IMR-90 (cell line): ENCODE data around the gene SRPK3. TPM values are rescaled to one million over a fixed set of nuclear protein-coding genes. Genes with fewer than 3 reads are reported as not detected.

Experiments
- ATAC-seq: fragments of 200-7000 bp; cut with Tn5 transposase; 2 replicates; pipeline ENCODE4 v1.9.1; 2020; ENCODE audit warnings: low read depth, mild to moderate bottlenecking, moderate library complexity
- BruUV-seq: library from RNA; stranded (reverse); fragments of 400-500 nt; replicated peaks from 2 replicates; lab custom pipeline; 2021; lab: Mats Ljungman, UMichigan
- CTCF ChIA-PET: fragments of 300-600 bp; formaldehyde crosslinking; extraction: SDS; loops from one replicate; lab custom pipeline; 2021; ENCODE audit warnings: antibody characterized with exemption; lab: Yijun Ruan, JAX
- POLR2A ChIA-PET: fragments of 300-600 bp; sonication (Branson Sonifier 250); formaldehyde crosslinking; loops from one replicate; lab custom pipeline; 2022; ENCODE audit warnings: antibody characterized with exemption; ENCODE audit not compliant: unreplicated experiment; lab: Charles Lee
- DNase-seq: peaks from one replicate; pipeline ENCODE4 v3.0.0; 2013
- H2AFZ ChIP-seq: replicated peaks from 2 replicates; pipeline ENCODE3; 2013; ENCODE audit warnings: low read length, mild to moderate bottlenecking; ENCODE audit not compliant: poor library complexity
- H2AK5ac ChIP-seq: 2 replicates; pipeline ENCODE4 v1.6.1; 2013; ENCODE audit warnings: low read depth, low read length, inconsistent platforms
- H2AK9ac ChIP-seq: replicated peaks from 2 replicates; pipeline ENCODE3; 2013; ENCODE audit warnings: mild to moderate bottlenecking, low read depth, low read length, moderate library complexity; ENCODE audit not compliant: poor library complexity
- H2BK120ac ChIP-seq: 2 replicates; pipeline ENCODE4 v1.6.1; 2013; ENCODE audit warnings: low read depth, low read length, inconsistent platforms
- H2BK15ac ChIP-seq: 3 replicates; pipeline ENCODE4 v1.6.1; 2013; ENCODE audit warnings: low read depth, low read length, inconsistent platforms
- H2BK20ac ChIP-seq: 2 replicates; pipeline ENCODE4 v1.6.1; 2013; ENCODE audit warnings: low read depth, mild to moderate bottlenecking, inconsistent platforms, low read length, moderate library complexity
- H2BK5ac ChIP-seq: 2 replicates; pipeline ENCODE4 v1.6.1; 2013; ENCODE audit warnings: mild to moderate bottlenecking, low read depth, low read length, inconsistent platforms; ENCODE audit not compliant: poor library complexity, severe bottlenecking
- H3K14ac ChIP-seq: replicated peaks from 2 replicates; pipeline ENCODE4 v1.6.1; 2013; ENCODE audit warnings: low read depth, low read length, inconsistent platforms
- H3K18ac ChIP-seq: 2 replicates; pipeline ENCODE4 v1.6.1; 2013; ENCODE audit warnings: low read depth, low read length, control low read depth
- H3K23ac ChIP-seq: 2 replicates; pipeline ENCODE4 v1.6.1; 2013; ENCODE audit warnings: low read depth, low read length, inconsistent platforms
- H3K27ac ChIP-seq: 2 replicates; pipeline ENCODE4 v1.5.1; 2013; ENCODE audit warnings: mild to moderate bottlenecking, control low read depth, low read length; ENCODE audit not compliant: insufficient read depth
- H3K27me3 ChIP-seq: 2 replicates; pipeline ENCODE4 v1.6.1; 2013; ENCODE audit warnings: low read length; ENCODE audit not compliant: control insufficient read depth, insufficient read depth
- H3K36me3 ChIP-seq: 2 replicates; pipeline ENCODE4 v1.6.1; 2013; ENCODE audit warnings: low read length, mixed read lengths; ENCODE audit not compliant: control insufficient read depth, insufficient read depth
- H3K4ac ChIP-seq: 2 replicates; pipeline ENCODE4 v1.6.1; 2013; ENCODE audit warnings: low read depth, low read length, inconsistent platforms
- H3K4me1 ChIP-seq: 2 replicates; pipeline ENCODE4 v1.6.1; 2013; ENCODE audit warnings: low read length, mixed read lengths; ENCODE audit not compliant: control insufficient read depth, insufficient read depth
- H3K4me2 ChIP-seq: 2 replicates; pipeline ENCODE4 v1.6.1; 2013; ENCODE audit warnings: low read depth, mild to moderate bottlenecking, control low read depth, low read length, moderate library complexity
- H3K4me3 ChIP-seq: 2 replicates; pipeline ENCODE4 v1.5.1; 2013; ENCODE audit warnings: low read depth, mild to moderate bottlenecking, control low read depth, low read length, moderate library complexity; ENCODE audit not compliant: insufficient read depth
- H3K56ac ChIP-seq: 2 replicates; pipeline ENCODE4 v1.6.1; 2013; ENCODE audit warnings: low read length, inconsistent platforms; ENCODE audit not compliant: insufficient read depth; ENCODE audit errors: extremely low read depth
- H3K79me1 ChIP-seq, 2 experiments: 2 replicates each; pipeline ENCODE4 v1.6.1; 2013; ENCODE audit warnings: low read length in 2 of 2, inconsistent platforms in 1 of 2, low read depth in 1 of 2
- H3K9ac ChIP-seq: 2 replicates; pipeline ENCODE4 v1.6.1; 2013; ENCODE audit warnings: low read depth, low read length, control low read depth
- H3K9me1 ChIP-seq: 2 replicates; pipeline ENCODE4 v1.6.1; 2013; ENCODE audit warnings: low read length, inconsistent platforms; ENCODE audit not compliant: insufficient read depth
- H3K9me3 ChIP-seq: 2 replicates; pipeline ENCODE4 v1.6.1; 2013; ENCODE audit warnings: low read length; ENCODE audit not compliant: control insufficient read depth, insufficient read depth
- H4K20me1 ChIP-seq: 2 replicates; pipeline ENCODE4 v1.6.1; 2013; ENCODE audit warnings: low read length, inconsistent platforms; ENCODE audit not compliant: insufficient read depth
- H4K5ac ChIP-seq: 2 replicates; pipeline ENCODE4 v1.6.1; 2013; ENCODE audit warnings: mild to moderate bottlenecking, low read depth, low read length, control low read depth
- H4K8ac ChIP-seq, 2 experiments: 2 replicates each; pipeline ENCODE4 v1.6.1; 2013; ENCODE audit warnings: low read depth in 2 of 2, low read length in 2 of 2, control low read depth in 1 of 2, inconsistent platforms in 1 of 2
- H4K91ac ChIP-seq: 2 replicates; pipeline ENCODE4 v1.6.1; 2013; ENCODE audit warnings: low read depth, low read length, inconsistent platforms; ENCODE audit not compliant: insufficient read depth
- BHLHE40 ChIP-seq: fragments of 150-350 bp; IDR thresholded peaks from 2 replicates; pipeline ENCODE4 v1.6.1; 2016; ENCODE audit warnings: mild to moderate bottlenecking, low read depth, low read length
- CEBPB ChIP-seq: IDR thresholded peaks from 2 replicates; pipeline ENCODE4 v1.6.1; 2012; ENCODE audit warnings: low read depth, low read length, improper control_type of control experiment
- CHD1 ChIP-seq: IDR thresholded peaks from 2 replicates; pipeline ENCODE4 v1.6.1; 2012; ENCODE audit warnings: low read depth, low read length, improper control_type of control experiment
- CTCF ChIP-seq: conservative IDR thresholded peaks from 2 replicates; pipeline ENCODE4 v1.5.1; 2012; ENCODE audit warnings: mild to moderate bottlenecking, low read depth, low read length, improper control_type of control experiment
- FOS ChIP-seq: fragments of 150-350 bp; IDR thresholded peaks from 2 replicates; pipeline ENCODE4 v1.6.1; 2016; ENCODE audit warnings: low read depth, low read length
- MAFK ChIP-seq: IDR thresholded peaks from 2 replicates; pipeline ENCODE4 v1.6.1; 2012; ENCODE audit warnings: low read depth, low read length, improper control_type of control experiment
- MAZ ChIP-seq: IDR thresholded peaks from 2 replicates; pipeline ENCODE4 v1.6.1; 2012; ENCODE audit warnings: low read depth, mild to moderate bottlenecking, low read length, improper control_type of control experiment, moderate library complexity, borderline replicate concordance
- MXI1 ChIP-seq: IDR thresholded peaks from 2 replicates; pipeline ENCODE4 v1.6.1; 2012; ENCODE audit warnings: low read depth, mild to moderate bottlenecking, low read length, moderate library complexity, borderline replicate concordance
- NFE2L2 ChIP-seq: fragments of 150-350 bp; IDR thresholded peaks from 2 replicates; pipeline ENCODE4 v1.6.1; 2016; ENCODE audit warnings: low read depth, mild to moderate bottlenecking, low read length
- POLR2A ChIP-seq: IDR thresholded peaks from 2 replicates; pipeline ENCODE4 v1.6.1; 2012; ENCODE audit warnings: mild to moderate bottlenecking, low read depth, low read length
- RAD21 ChIP-seq: IDR thresholded peaks from 2 replicates; pipeline ENCODE4 v1.6.1; 2012; ENCODE audit warnings: low read length, improper control_type of control experiment
- RCOR1 ChIP-seq: IDR thresholded peaks from 2 replicates; pipeline ENCODE4 v1.6.1; 2012; ENCODE audit warnings: mild to moderate bottlenecking, low read length, improper control_type of control experiment; ENCODE audit not compliant: insufficient replicate concordance
- RFX5 ChIP-seq: IDR thresholded peaks from 2 replicates; pipeline ENCODE4 v1.8.0; 2012; ENCODE audit warnings: low read depth, mild to moderate bottlenecking, low read length, moderate library complexity
- SMC3 ChIP-seq: fragments of 150-350 bp; IDR thresholded peaks from 2 replicates; pipeline ENCODE4 v1.6.1; 2016; ENCODE audit warnings: low read depth, mild to moderate bottlenecking, antibody characterized with exemption, low read length, moderate library complexity
- USF2 ChIP-seq: fragments of 150-350 bp; IDR thresholded peaks from 2 replicates; pipeline ENCODE4 v1.6.1; 2017; ENCODE audit warnings: mild to moderate bottlenecking, antibody characterized with exemption, low read length, low read depth
- WGBS, 2 experiments: methylation state at CpG; one replicate each; pipeline versions ENCODE4 v1.1.5 to v1.1.7; 2013; ENCODE audit warnings: missing lambda C conversion rate in 2 of 2; ENCODE audit not compliant: insufficient read length in 1 of 2; ENCODE audit errors: extremely low coverage in 2 of 2; 5-methylcytosine and 5-hydroxymethylcytosine counted together
- dilution Hi-C: fragments of 300-500 bp; cut with HindIII; formaldehyde crosslinking; loops from one replicate; pipeline ENCODE4 v1.14.3; 2018; ENCODE audit warnings: low sequenced_read_pairs; ENCODE audit not compliant: unreplicated experiment
- in situ Hi-C: fragments of 300-500 bp; cut with MboI; formaldehyde crosslinking; loops from 3 replicates; pipeline ENCODE4 v1.14.3; 2019; ENCODE audit warnings: low sequenced_read_pairs, inconsistent platforms, mixed read lengths
- intact Hi-C: fragments of 100-400 bp; cut with micrococcal nuclease; formaldehyde crosslinking; loops from 2 replicates; pipeline ENCODE4 v1.10.0; 2022
- polyA plus RNA-seq, 3 experiments: library from polyadenylated mRNA; depleted of rRNA; stranded (reverse); fragments of >200 nt; gene quantifications; 2 replicates each; pipeline ENCODE4 v1.2.3, GENCODE V29; 2012; ENCODE audit warnings: low replicate concordance in 1 of 3
- total RNA-seq: library from RNA; depleted of rRNA; stranded (reverse); fragments of >200 nt; gene quantifications from 2 replicates; pipeline ENCODE4 v1.2.3, GENCODE V29; 2012
- TF ChIP-seq, protein P1 (sequence below): fragments of 150-350 bp; IDR thresholded peaks from 2 replicates; pipeline ENCODE4 v1.6.1; 2016; ENCODE audit warnings: low read depth, mild to moderate bottlenecking, low read length, moderate library complexity, borderline replicate concordance

Gene SRPK3
- total and polyA plus RNA-seq, 2 of the 4 experiments (the other 2 are of a cell fraction) = 0.36 to 0.70 TPM

- H2AFZ ChIP-seq = no peak overlapping the region
- H3K79me1 ChIP-seq = no peaks in the 10 kb centered on the region
- no peak overlapping the region for H2BK5ac ChIP-seq
- no peak overlapping the region for H3K14ac ChIP-seq
- DNase-seq (no peak), ATAC-seq (no peak)
- no peak overlapping the region for H4K91ac ChIP-seq
- no peaks in the 10 kb centered on the region for H3K36me3 ChIP-seq
- ChIA-PET POLR2A (no interaction called here), CTCF (no interaction called here)
- intact Hi-C loops = no loop called here
- no peaks in the 10 kb centered on the region for H3K4me1 ChIP-seq
- H2BK20ac ChIP-seq = no peak overlapping the region
- H3K18ac ChIP-seq = no peak overlapping the region
- TF ChIP-seq BHLHE40 (no peak), POLR2A (no peak), MAFK (no peak), NFE2L2 (no peak), CTCF (no peak), FOS (no peak), USF2 (no peak), RAD21 (no peak), RCOR1 (no peak), SMC3 (no peak), MAZ (no peak), CEBPB (no peak), RFX5 (no peak), CHD1 (no peak), MXI1 (no peak)
- TF ChIP-seq, protein P1, sequence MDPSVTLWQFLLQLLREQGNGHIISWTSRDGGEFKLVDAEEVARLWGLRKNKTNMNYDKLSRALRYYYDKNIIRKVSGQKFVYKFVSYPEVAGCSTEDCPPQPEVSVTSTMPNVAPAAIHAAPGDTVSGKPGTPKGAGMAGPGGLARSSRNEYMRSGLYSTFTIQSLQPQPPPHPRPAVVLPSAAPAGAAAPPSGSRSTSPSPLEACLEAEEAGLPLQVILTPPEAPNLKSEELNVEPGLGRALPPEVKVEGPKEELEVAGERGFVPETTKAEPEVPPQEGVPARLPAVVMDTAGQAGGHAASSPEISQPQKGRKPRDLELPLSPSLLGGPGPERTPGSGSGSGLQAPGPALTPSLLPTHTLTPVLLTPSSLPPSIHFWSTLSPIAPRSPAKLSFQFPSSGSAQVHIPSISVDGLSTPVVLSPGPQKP = no peak
- no peaks in the 10 kb centered on the region for H3K9me1 ChIP-seq
- H3K4ac ChIP-seq = no peak overlapping the region
- H3K27me3 ChIP-seq = peaks cover 53% of the 10 kb centered on the region
- dilution Hi-C loops = no loop called here
- no peak overlapping the region for H2BK120ac ChIP-seq
- no peak overlapping the region for H3K23ac ChIP-seq
- peaks cover 13% of the 10 kb centered on the region; the same call in 1 of the 2 replicates for H3K9me3 ChIP-seq
- no peak overlapping the region for H3K4me3 ChIP-seq
- H3K4me2 ChIP-seq = no peak overlapping the region
- H4K20me1 ChIP-seq = no peaks in the 10 kb centered on the region; the same call in 1 of the 2 replicates
- H3K56ac ChIP-seq = no peak overlapping the region
- no peak overlapping the region for H4K8ac ChIP-seq
- no peak overlapping the region for H3K9ac ChIP-seq
- WGBS, 2 experiments = no CpG with 5 or more reads among the region's 3 CpGs
- H2AK5ac ChIP-seq = no peak overlapping the region
- no TSS peak for BruUV-seq
- no peak overlapping the region for H4K5ac ChIP-seq
- no peak overlapping the region for H3K27ac ChIP-seq
- no peak overlapping the region for H2BK15ac ChIP-seq
- no peak overlapping the region for H2AK9ac ChIP-seq
- in situ Hi-C loops = no loop called here
Measured at GRCh38 chrX:153827016-153827415, 46.2 kb downstream of the SRPK3 start.
